ENCODE results near the gene DLG1.
"Not testable (repeated sequence)": the region's sequence is repeated elsewhere in the genome, so short reads cannot be mapped to it uniquely, and the experiment has no call there.

Gene DLG1

GRCh38 chr3:197093871-197094270 is 204.5 kb downstream of the DLG1 start:
- DNase-seq (ENCODE audit: low read depth) = no peak

GRCh38 chr3:197088370-197088769 is 210.0 kb downstream of the DLG1 start:
- no peak for DNase-seq (ENCODE audit: low read depth)

GRCh38 chr3:197085137-197085536 is 213.3 kb downstream of the DLG1 start:
- DNase-seq (ENCODE audit: low read depth) = no peak

GRCh38 chr3:197083486-197083885 is 214.9 kb downstream of the DLG1 start:
- peak; percentile 37 for DNase-seq (ENCODE audit: low read depth)

GRCh38 chr3:197082871-197083270 is 215.5 kb downstream of the DLG1 start:
- DNase-seq (ENCODE audit: low read depth) = no peak

GRCh38 chr3:197080344-197080743 is 218.1 kb downstream of the DLG1 start:
- DNase-seq (ENCODE audit: low read depth) = no peak

- no peak for DNase-seq (ENCODE audit: low read depth)
Observed at GRCh38 chr3:197076415-197076814, 222.0 kb downstream of the DLG1 start.

GRCh38 chr3:197068077-197068476 is 230.3 kb downstream of the DLG1 start:
- DNase-seq (ENCODE audit: low read depth) = no peak

- no peak for DNase-seq (ENCODE audit: low read depth)
Observed at GRCh38 chr3:197064771-197065170, 233.6 kb downstream of the DLG1 start.

GRCh38 chr3:197062446-197062845 is 236.0 kb downstream of the DLG1 start:
- no peak for DNase-seq (ENCODE audit: low read depth)

- not testable (repeated sequence) for DNase-seq (ENCODE audit: low read depth)
Observed at GRCh38 chr3:197051637-197052036, 246.8 kb downstream of the DLG1 start.

GRCh38 chr3:197050511-197050910 is 247.9 kb downstream of the DLG1 start:
- no peak for DNase-seq (ENCODE audit: low read depth)

- DNase-seq (ENCODE audit: low read depth) = no peak
Observed at GRCh38 chr3:197042539-197042938, 255.9 kb downstream of the DLG1 start.

- no peak for DNase-seq (ENCODE audit: low read depth)
Observed at GRCh38 chr3:197041875-197042488, 256.4 kb downstream of the DLG1 start.

GRCh38 chr3:197040658-197041057 is 257.8 kb downstream of the DLG1 start:
- DNase-seq (ENCODE audit: low read depth) = no peak

- DNase-seq (ENCODE audit: low read depth) = no peak
Observed at GRCh38 chr3:197038679-197039462, 259.5 kb downstream of the DLG1 start.

GRCh38 chr3:197035577-197035976 is 262.8 kb downstream of the DLG1 start:
- DNase-seq (ENCODE audit: low read depth) = no peak

GRCh38 chr3:197034778-197035177 is 263.6 kb downstream of the DLG1 start:
- not testable (repeated sequence) for DNase-seq (ENCODE audit: low read depth)

GRCh38 chr3:197033764-197034163 is 264.6 kb downstream of the DLG1 start:
- not testable (repeated sequence) for DNase-seq (ENCODE audit: low read depth)

- DNase-seq (ENCODE audit: low read depth) = peak; percentile 96
Observed at GRCh38 chr3:197031315-197032285, 266.8 kb downstream of the DLG1 start.

- no peak for DNase-seq (ENCODE audit: low read depth)
Observed at GRCh38 chr3:197030379-197031314, 267.8 kb downstream of the DLG1 start.

Measured in fibroblast of the conjunctiva (primary cell).